GM18909 (cell line): Measurements from ENCODE around the gene ARRDC1.
"Not testable (repeated sequence)": the region's sequence is repeated elsewhere in the genome, so short reads cannot be mapped to it uniquely, and the experiment has no call there.

ENCODE experiments used
- ATAC-seq: cut with Tn5 transposase; IDR thresholded peaks from one replicate; pipeline ENCODE4 v1.9.1; 2021; ENCODE audit warnings: mild to moderate bottlenecking; ENCODE audit not compliant: unreplicated experiment, poor library complexity

ARRDC1 gene

DNA sequence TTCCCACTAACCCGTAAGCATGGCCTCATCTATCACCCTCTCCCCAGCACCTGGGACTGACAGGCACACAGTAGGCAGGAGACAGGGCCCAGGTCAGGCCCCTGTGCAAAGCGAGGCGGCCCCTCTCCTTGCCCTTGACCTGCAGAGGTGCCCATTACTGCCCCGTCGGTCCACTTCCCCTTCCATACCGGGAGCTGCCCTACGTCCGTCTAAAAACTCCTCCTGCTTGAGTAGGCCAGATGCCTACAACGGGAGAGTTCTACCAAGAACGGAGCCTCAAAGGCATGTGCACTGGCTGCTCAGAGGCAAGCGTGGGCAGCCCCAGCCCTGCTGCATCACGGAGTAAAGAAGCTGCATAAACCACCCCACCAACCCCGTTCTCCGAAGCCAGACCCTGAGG lies 22.1 kb upstream of the ARRDC1 start:
- no peak for ATAC-seq

DNA sequence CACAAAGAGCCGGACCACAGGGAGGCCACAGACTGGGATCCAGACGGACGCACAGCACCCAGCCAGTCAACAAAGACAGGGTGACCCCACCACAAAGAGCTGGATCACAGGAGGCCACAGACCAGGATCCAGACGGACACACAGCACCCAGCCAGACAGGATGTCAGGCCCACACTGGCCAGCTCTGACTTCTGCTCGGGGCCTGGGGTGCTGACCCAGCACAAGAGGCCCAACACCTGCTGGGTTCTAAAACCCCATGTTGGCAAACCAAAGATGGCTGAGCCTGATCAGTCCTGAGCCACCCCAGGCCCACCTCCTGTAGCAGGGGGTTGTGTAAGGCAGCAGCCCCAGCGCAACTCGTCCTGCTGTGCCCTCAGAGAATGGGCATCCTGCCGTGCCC lies 21.5 kb upstream of the ARRDC1 start:
- ATAC-seq: no peak

DNA sequence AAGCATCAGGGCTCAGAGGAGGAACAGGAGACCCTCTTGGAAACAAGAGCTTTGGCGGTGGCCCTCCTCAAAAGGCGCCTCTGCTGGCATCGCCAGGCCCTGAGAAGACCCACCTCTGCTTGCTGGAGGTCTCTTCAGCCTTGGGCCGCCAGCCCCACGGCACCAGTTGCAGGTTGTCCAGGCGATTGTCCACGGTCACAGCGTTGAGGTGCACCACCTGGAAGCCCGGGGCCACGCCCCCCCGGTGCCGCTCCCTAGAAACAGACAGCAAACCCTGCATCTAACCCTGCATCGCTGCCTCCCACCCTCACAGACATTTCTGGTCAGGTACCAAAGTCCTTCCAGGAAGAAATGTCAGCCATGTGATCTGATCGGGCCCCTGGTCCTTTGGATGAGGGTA lies 18.6 kb upstream of the ARRDC1 start:
- no peak for ATAC-seq

DNA sequence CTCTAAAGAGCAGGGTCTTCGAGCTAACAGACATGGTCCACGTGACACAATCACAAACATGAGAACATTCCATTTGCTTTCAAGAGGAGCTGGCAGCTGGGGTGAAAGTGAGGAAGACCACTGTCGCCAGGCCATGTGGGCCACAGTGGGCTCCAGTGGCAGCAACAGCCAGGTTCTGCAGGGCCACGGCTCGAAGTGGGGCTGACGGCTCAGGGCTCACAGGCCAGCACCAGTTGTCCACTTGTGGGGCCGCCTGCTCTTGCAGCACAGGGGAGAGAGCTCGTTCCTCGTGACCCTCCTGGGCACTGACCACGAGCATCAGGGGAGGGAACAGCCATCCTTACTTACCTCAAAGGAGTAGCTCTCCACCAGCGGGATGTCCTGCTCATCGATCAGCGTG lies 17.2 kb upstream of the ARRDC1 start:
- ATAC-seq: no peak

DNA sequence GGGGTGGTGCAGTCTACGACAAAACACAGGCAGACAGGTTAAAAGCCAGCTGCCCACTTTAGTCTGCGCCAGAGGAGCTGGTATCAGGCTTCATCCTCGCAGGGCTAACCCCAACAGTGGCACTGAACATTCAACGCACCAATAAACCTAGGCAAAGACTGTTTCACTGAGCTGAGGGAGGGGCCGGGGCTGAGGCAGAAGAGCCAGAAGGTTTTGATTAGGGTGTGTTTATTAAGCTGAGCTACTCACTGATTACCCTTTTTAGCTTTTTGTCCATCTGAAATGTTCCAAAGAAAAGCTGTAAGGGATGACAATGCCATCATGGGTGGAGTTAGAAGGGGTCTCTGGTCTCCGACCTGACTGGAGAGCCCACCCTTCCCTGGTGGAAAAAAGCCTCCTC lies 16.6 kb upstream of the ARRDC1 start:
- no peak for ATAC-seq

DNA sequence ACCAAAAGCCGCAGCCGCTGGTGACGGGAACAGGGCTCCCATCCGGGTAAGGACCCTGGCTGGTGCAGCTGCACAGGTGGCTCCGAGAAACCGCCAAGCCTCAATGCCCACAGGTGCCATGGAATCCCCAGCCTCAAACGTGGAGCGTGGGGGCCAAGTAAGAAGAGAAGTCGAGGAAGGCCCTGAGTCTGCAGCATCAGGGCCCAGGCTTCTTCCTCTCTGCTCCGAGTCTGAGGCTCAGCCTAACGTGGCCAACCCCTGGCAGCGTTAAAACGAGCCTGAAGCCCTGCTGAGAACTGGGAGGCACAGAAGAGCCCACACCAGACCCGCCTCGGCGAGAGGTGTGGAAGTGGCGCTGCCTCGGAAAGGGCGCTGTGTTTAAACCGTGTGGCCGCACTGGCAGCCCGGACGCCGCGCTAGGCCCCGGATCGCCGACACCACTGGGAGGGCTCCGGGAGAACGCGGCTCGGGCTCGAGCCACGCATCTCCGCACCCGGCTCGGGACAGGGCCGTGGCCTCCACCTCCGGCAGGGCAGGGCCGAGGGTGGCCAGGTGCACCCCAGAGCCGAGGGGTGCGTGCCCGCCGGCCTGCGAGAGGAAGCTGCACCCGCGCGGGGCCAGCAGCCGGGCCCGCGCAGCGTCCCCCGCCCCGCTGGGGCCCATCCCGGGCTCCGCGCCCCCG lies 15.9 kb upstream of the ARRDC1 start:
- ATAC-seq: peak; percentile 10

DNA sequence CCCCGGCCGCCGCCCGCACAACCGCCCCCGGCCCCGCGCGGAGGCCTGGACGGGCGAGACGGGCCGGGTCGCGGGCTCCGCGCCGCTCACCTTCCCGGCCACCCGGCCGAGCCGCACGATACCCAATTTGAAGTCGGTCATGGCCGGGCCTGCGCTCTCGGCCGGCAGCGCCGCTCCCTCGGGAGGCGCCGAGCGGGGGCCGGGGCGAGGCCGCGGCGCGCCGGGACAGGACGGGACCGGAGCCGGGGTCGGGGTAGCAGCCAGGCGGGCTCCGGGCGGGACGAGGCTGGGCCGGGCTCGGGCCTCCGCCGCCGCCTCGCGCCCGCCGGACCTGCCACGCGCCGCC lies 15.4 kb upstream of the ARRDC1 start:
- no peak for ATAC-seq

DNA sequence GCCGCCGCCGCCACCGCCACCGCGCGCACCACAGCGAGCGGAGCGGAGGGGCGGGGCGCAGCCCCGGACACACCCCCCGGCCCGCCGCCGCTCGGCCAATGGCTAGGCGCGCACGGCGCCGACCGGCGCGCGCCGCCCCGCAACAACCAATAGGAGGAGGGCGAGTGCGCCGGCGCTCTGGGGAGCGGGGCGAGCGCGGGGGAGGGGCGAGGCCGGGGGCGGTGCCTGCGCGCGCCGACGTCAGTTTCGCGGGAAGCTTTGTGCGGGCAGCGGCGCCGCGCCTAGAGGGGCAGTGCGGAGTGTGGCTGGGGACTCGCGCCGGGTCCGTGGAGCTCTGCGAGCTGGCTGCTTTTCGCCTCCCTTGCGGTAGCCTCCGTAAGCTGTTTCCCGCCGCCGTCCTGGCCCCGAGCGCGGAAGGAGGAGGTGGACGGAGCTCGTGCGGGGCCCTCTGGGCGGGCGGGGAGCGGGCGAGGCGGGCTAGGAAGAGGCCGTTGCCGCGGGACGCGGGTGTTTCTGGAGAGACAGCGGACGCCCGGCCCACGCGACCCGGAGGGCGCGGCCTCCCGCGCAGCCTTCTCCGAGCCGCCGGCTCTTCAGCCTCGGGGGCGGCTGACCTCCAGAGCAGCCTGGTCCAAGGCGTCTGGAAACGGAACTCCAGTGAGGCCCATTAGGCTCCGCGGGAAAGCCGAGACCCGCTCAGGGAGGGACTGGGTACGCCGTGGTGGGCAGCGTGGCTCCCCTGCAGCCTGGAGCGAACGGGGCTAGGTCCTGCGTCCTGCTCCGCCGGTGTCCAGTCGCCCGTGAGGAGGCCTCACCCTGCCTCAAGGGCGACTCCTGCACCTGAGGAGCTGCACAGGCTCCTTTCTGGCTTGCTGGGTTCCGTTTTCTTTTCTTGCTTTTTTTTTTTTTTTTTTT lies 14.8 kb upstream of the ARRDC1 start, which contains the start of gene ZMYND19:
TSS of gene ZMYND19 (minus strand) at position 44 of the 915 bp plus-strand sequence. CDS start 249 bp downstream, outside the sequence.
- ATAC-seq: peak; percentile 83

DNA sequence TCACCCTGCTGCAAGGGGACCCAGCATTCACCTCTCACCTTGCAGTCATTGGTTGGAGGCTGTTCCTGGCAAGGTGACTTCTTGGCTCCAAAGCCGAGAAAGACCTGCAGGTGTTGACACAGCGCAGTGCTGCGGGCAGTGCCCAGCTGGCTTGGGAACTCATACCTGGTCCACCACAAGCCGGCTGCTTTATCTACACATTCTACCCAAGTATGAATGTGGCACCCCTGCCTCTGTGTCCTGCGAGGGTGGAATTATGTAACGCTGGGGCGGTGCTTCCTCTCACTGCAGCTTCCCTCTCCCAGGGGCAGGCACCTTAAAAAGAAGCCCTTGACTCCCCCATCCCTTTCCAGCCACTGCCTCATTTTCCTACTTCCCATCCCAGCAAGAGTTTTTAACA lies 12.7 kb upstream of the ARRDC1 start:
- no peak for ATAC-seq

DNA sequence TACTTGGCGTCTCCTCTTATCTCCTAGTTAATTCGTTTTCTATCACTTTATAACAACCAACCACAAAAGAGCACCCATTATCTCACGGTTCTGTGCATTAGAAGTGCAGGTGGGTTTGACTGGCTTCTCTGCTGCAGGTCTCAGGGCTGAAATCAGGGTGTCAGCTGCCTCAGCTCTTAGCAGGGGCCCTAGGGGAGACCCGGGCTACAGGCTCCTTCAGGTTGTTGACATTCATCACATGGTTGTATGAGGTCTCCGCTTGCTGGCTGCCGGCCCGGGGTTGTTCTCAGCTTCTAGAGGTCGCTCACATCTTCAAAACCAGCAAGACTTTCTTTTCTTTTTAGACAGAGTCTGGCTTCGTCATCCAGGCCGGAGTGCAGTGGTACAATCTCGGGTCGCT lies 12.3 kb upstream of the ARRDC1 start:
- ATAC-seq: no peak

DNA sequence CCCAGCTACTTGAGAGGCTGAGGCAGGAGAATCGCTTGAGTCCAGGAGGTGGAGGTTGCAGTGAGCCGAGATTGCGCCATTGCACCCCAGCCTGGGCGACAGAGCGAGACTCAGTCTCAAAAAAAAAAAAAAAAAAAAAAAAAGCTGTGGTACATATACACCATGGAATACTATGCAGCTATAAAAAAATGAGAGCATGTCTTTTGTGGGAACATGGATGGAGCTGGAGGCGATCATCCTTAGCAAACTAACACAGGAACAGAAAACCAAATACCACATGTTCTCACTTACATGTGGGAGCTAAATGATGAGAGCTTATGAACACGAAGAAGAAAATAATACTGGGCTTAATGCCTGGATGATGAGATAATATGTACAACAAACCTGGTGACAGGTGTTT lies 8.9 kb upstream of the ARRDC1 start:
- not testable (repeated sequence) for ATAC-seq

DNA sequence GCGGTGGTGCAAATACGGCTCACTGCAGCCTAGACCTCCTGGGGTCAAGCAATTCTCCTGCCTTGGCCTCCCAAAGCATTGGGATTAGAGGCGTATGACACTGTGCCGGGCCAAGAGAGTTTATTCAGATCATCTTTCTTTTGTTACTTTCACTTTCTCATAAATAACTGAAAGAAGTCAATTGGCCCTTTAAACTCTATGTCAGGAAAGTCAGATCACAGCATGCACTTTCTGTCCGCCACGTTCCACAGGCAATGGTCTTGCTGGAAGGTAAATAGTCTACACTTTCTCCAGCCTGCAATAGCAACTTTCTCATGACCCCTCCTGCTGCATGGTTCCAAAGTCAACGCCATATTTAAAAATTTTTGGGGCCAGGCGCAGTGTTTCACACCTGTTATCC lies 6.5 kb upstream of the ARRDC1 start:
- no peak for ATAC-seq

DNA sequence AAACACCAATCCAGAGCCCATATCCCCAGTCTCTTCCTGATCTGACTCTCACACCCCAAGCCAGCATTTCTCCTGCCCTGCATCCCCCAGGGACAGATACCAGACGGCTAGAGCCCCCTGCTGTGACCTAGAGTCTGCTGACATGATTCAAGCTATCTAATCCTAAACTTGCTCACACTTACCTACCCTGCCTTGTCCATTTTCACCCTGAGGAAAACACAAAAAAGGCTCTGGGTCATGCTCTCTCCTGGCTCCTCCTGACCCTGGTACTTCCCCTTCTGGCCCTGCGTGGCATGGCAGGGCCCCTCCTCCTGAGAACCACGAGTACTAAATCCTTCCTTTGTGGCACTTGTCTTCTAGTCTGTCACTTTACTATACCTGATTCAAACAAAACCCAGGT lies 2.8 kb upstream of the ARRDC1 start:
- no peak for ATAC-seq

DNA sequence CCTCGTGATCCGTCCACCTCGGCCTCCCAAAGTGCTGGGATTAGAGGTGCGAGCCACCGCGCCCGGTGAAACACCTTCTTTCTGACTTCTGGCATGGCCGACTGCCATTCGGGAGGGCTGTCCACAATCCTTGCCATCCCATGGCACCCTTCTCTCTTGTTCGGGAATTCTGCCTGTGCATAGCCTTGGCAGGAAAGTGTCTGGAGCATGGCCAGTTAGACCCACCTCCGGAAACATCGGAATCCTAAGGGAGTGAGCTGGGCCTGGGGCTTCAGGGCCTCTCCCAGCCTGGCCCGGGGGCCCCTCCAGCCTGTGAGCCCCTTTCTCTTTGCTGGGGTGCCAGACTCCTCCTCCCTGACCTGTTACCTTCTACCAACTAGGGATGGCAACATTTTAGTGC lies 1.6 kb upstream of the ARRDC1 start:
- no peak for ATAC-seq

DNA sequence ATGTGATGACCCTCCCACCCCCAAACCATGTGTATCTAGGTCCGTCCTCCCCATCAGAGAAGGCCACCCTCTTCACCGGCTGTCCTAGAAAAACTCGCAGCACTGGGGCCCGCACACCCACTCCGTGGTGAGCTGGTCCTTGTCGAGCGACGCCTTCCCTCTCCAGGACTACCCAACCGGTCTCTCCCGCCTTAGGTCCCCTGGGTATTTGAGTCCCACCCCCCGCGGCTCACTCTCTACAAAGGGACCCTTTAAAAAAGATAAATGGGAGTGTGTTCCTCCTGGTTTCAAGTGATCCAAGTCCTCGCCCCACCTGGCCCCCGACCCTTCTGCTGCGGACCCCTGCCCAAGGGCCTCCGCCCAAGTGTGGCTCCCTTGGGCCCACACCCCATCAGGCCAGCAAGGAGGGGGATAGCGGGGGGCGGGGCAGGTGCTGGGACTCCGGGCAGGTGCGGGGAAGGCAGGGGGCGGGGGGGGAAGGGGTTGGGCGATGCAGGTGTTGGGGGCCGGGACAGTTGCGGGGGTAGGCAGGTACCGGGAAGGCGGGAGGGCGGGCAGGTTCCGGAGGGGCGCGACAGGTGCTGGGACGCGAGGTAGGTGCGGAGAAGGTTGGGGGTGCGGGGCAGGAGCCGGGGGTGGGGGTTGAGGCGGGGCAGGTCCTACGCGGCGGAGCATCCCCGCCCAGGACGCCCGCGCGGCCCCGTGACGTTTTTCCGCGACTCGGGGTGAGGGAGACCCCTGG lies 970 bp upstream of the ARRDC1 start:
- no peak for ATAC-seq

DNA sequence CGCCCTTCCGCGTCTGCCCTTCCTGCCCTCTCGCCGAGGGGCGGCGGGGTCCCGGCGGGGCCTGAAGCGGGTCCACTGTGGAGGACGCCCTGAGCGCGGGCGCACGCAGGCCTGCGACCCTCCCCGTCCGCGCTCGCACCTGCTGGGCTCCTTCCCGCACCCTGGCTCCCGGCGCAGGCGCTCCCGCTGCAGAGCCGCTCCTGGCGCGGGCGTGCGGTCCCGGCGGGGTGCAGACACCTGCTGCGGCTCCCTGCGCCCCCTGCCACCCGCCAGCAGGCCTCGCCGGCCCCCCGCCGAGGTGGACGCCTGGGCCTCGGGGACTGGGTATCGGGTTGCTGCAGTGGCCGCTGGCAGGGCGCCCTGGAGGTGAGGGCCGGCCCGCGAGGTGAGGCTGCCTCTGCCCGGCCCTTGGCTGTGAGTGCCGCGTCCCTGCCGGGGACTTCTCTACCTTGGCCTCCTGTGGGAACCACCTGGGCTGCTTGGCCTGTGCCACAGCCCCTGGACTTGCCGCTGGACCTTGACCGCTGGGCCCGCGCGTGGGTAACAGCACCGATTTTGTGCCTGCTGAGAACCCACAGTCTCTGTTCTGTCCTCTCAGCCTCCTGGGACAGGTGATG lies 627 bp downstream of the ARRDC1 start:
- ATAC-seq: no peak

DNA sequence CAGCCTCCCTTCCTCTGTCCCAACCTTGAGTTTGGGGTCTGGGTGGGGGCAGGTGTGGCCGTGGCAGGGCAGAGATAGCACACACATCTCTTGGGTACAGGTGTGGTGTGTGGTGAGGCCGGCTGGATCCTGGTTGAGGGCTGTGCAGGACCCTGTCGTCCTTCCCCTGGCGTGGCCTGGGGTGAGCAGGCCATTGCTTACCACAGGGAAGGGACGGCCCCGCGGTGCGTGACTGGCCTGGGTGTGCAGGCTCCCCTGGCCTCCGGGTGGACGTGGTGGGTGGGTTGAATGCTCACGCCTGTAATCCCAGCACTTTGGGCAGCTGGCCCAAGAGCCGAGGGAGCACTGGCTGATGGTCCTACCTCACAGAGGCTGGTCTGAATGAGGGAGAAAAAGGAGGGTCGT lies 1.2 kb downstream of the ARRDC1 start:
- no peak for ATAC-seq

DNA sequence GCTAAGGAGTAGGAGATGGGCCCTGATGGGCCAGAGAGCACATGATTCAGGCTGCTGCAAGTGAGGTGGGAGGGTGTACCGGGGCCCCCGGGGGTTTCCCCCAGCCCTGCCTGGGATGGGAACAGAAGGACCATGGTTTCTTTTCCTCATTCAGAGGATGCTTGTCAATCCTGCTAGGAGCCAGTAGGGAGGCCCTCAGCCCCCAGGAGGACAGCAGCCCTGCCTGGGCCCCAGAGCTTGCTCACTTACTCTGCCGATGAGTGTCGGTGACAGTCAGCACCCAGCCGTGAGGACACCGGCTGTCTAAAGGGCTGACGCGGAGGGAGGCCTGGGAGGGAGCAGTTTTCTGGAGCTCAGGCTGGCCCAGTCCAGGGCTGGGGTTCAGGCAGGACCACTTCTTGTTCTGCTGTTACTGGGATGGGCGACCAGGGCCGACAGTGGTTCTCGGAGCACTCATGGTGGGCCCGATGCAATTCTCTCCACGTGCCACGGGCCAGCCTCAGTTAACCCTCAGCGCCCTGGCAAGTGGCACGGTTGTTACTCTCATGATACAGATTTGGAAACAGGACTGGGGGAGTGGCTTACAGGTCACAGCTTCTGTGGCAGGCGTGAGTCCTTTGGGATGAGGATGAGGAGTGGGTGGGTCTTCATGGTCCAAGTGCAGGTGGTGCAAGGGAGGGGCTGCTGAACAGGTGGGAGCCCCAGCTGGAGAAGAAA lies 1.8 kb downstream of the ARRDC1 start:
- no peak for ATAC-seq

DNA sequence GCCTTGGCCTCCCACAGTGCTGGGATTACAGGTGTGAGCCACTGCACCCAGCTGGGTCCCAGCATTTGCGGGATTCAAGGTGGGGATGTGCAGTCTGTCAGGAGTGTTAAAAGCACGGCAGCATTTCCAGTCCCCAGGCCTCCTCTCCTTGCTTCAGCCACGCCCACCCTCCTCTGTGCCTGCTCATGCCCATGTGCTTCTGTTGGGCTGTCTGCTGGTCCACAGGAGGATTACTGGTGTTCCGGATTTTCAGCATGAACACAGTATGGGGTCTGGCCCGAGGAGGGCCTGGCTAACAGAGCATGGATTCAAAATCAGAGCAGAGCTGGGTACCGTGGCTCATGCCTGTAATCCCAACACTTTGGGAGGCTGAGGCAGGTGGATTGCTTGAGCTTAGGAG lies 5.5 kb downstream of the ARRDC1 start:
- no peak for ATAC-seq
